RWPE1 (cell line): ENCODE data around the gene ZSWIM8.
"Not testable (repeated sequence)": the region's sequence is repeated elsewhere in the genome, so short reads cannot be mapped to it uniquely, and the experiment has no call there.

ENCODE experiments used
- CTCF ChIA-PET: fragments of 350-600 bp; sonication (Branson Sonifier 250); formaldehyde crosslinking; extraction: SDS; loops from one replicate; lab custom pipeline; 2021; lab: Yijun Ruan, JAX
- POLR2A ChIA-PET: fragments of 400-600 bp; formaldehyde crosslinking; extraction: SDS; loops from one replicate; lab custom pipeline; 2020; ENCODE audit warnings: antibody characterized with exemption; ENCODE audit not compliant: low non-redundant PET; lab: Yijun Ruan, JAX
- DNase-seq: peaks from one replicate; pipeline ENCODE4 v3.0.0; 2012; ENCODE audit warnings: low spot score
- H3K27ac ChIP-seq: fragments of 450-650 bp; 2 replicates; pipeline ENCODE4 v1.5.1; 2017
- TF ChIP-seq, protein P1 (sequence below): fragments of 450-650 bp; conservative IDR thresholded peaks from 2 replicates; pipeline ENCODE4 v1.5.1; 2017; ENCODE audit warnings: low read depth, mild to moderate bottlenecking

ZSWIM8 gene

DNA sequence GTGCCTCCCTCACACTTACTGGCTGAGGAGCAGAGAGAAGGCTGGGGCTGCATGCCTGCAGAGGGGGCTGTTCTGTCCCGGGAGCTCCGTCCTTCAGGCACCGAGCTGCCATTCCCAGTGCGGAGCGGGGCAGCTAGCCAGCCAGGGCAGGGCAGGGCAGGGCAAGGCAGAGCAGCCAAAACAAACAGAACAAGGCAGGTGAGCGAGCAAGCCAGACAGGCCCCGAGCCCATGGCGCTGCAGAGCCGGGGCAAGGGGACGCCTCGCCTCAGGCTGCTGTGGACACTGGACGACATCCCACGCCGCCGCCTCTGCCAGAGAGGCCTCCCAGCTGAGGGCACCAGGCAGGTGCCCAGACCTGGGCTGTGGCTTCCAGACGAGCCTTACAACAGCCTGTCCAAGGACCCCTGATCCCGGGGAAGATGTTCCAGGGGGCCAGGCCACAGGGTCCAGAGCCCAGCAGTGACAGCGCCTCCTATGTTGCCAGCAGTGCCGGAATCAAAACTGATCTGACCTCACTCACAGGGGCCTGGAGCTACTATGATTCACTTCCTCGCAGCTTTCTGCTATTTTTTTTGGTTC lies 34.2 kb downstream of the ZSWIM8 start:
- CTCF ChIA-PET, result interaction anchor here (0.6 to 1.7 kb wide), 6 partner anchors 9 to 165 kb away, joined by 3 to 7 read pairs (median 3); no protein-coding TSS in a partner anchor
- TF ChIP-seq, protein P1, sequence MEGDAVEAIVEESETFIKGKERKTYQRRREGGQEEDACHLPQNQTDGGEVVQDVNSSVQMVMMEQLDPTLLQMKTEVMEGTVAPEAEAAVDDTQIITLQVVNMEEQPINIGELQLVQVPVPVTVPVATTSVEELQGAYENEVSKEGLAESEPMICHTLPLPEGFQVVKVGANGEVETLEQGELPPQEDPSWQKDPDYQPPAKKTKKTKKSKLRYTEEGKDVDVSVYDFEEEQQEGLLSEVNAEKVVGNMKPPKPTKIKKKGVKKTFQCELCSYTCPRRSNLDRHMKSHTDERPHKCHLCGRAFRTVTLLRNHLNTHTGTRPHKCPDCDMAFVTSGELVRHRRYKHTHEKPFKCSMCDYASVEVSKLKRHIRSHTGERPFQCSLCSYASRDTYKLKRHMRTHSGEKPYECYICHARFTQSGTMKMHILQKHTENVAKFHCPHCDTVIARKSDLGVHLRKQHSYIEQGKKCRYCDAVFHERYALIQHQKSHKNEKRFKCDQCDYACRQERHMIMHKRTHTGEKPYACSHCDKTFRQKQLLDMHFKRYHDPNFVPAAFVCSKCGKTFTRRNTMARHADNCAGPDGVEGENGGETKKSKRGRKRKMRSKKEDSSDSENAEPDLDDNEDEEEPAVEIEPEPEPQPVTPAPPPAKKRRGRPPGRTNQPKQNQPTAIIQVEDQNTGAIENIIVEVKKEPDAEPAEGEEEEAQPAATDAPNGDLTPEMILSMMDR, result peak; percentile 33; the same call in 1 of the 2 replicates
- peak overlapping the region; percentile 86 for H3K27ac ChIP-seq
- peak; percentile 72 for DNase-seq
- POLR2A ChIA-PET, result interaction anchor here (0.6 kb wide), 1 partner anchor 31 kb away, joined by 3 read pairs; no protein-coding TSS in a partner anchor

DNA sequence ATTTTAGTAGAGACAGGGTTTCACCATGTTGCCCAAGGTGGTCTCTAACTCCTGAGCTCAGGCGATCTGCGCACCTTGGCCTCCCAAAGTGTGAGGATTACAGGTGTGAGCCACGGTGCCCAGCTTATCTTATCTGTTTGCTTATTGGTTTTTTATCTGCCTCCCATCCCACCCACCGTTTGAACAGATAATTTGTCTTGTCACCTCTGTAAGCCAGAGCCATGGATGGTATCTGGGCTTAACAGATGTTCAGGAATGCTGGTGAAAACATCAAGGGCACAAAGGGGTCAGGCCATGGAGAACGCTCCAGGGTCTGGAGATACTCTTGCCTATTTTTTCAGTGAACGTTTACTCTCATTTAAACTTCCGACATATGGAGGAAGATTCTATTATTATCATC lies 38.0 kb downstream of the ZSWIM8 start:
- no peak for DNase-seq
- CTCF ChIA-PET, result interaction anchor here (0.7 kb wide), 1 partner anchor 64 kb away, joined by 5 read pairs; no protein-coding TSS in a partner anchor
- TF ChIP-seq, protein P1, result no peak
- POLR2A ChIA-PET, result no interaction called here
- peak overlapping the region; percentile 15; the same call in 1 of the 2 replicates for H3K27ac ChIP-seq

DNA sequence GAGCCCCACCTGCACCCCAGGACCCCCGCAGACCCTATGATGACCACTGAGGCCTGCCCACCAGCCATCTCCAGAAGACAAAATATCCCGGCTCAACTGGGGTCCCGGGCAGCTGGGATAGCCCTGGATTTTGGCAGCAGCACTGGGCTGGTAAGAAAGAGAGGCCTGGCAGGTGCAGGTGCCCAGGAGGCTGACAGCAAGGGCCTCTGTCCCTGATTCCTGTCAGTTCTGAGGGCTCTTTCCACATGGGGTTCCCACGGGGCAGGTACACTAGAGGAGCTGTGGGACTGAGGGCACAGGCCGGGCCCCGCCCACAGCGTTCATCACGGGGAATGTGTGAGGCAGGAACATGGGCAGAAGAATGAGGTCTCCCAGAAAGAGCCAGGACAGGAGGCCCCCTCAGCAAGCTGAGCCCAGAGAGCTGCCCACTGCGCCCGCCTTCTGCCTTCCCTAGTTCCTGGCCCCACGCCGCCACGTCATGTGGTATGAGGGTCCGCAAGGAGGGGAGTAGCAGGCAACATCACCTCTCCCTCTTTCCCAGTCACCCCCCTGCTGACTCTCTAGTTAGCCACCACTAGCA lies 38.8 kb downstream of the ZSWIM8 start:
- H3K27ac ChIP-seq, result peak overlapping the region; percentile 7; the same call in 1 of the 2 replicates
- POLR2A ChIA-PET, result no interaction called here
- TF ChIP-seq, protein P1, result no peak
- CTCF ChIA-PET, result interaction anchor here (1.0 kb wide), 1 partner anchor 14 kb away, joined by 3 read pairs; no protein-coding TSS in a partner anchor
- no peak for DNase-seq

DNA sequence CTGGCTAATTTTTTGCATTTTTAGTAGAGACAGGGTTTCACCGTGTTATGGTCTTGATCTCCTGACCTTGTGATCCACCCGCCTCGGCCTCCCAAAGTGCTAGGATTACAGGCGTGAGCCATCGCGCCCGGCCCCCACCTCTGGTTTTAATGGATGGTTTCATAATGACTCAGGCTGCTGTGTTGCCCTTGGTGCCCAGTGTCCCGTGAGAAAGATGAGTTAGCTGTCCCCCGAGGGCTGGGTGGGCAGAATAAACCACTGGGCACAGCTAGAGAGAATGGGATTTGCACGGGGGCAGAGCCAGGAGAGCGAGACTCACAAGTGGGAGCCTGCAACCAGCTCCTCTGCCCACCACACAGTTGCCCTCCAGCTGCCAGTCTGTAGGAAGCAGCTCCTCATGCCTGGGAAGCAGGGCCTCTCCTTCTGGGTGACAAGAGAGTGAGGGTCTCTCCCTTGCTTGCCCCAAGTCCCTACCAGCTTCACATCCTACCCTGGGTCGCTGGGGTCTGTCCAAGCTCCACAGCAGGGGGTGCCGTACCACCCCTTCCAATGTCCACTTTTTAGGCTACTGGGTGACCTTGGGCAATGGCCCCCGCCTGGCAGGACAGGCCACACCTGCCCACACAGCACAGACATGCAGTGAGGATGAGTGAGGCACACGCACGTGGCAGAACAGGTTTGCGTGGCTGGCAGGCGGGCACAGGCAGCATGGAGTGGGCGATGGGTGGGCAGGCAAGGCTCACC lies 42.1 kb downstream of the ZSWIM8 start:
- peak overlapping the region; percentile 81 for H3K27ac ChIP-seq
- DNase-seq, result peak; percentile 91
- ChIA-PET POLR2A (no interaction called here), CTCF (interaction anchor here (1.0 to 1.6 kb wide), 4 partner anchors 12 to 52 kb away, joined by 3 to 6 read pairs (median 4); no protein-coding TSS in a partner anchor)
- TF ChIP-seq, protein P1, result no peak

DNA sequence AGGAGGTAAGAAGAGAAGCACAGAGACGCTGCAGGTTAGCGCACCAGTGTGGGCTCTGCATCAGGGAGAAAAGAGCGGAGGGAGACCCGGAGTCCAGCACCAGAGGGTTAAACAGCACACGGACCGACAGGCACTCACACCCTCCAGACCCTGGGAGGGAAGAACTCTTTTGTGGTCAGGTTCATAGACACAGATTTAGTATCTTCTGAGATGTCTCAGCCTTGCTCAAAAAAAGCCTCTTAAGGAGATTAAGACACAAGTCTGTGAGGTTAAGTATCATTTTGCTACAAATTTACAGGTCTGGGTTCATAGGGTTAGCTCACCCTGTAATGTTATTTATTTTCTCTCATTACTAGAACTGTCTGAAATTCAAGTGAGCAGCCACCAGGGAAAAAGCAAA lies 42.8 kb downstream of the ZSWIM8 start:
- ChIA-PET POLR2A (no interaction called here), CTCF (interaction anchor here (0.5 to 1.6 kb wide), 3 partner anchors 13 to 380 kb away, joined by 3 to 5 read pairs (median 5); no protein-coding TSS in a partner anchor)
- no peak for DNase-seq
- H3K27ac ChIP-seq, result peak overlapping the region; percentile 81
- TF ChIP-seq, protein P1, result no peak

DNA sequence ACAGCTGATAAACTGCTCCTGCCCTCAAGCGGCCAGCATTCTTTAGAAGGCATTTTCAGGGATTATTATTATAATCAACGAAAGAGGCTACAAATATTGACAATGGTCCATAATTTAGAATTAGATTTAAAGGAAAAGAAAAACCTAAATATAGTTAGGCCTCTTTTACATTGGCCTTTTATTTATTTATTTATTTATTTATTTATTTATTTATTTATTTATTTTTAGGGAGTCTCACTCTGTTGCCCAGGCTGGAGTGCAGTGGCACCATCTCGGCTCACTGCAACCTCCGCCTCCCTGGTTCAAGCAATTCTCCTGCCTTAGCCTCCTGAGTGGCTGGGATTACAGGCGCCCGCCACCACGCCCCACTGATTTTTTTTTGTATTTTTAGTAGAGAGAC lies 43.7 kb downstream of the ZSWIM8 start:
- CTCF ChIA-PET, result interaction anchor here (1.6 kb wide), 1 partner anchor 14 kb away, joined by 5 read pairs; no protein-coding TSS in a partner anchor
- POLR2A ChIA-PET, result not testable (repeated sequence)

More for the DNA sequence above, 43.7 kb downstream of the ZSWIM8 start:
- not testable (repeated sequence) for DNase-seq, H3K27ac ChIP-seq
